Ascending aorta (tissue), 2 donors: ENCODE measurements around the gene ANKRD34A. TPM values are rescaled to one million over a fixed set of nuclear protein-coding genes. Genes with fewer than 3 reads are reported as not detected.
"Not testable (repeated sequence)": the region's sequence is repeated elsewhere in the genome, so short reads cannot be mapped to it uniquely, and the experiment has no call there.

Experiments
- DNase-seq, 2 donors: peaks; one replicate each; pipeline ENCODE4 v3.0.0-alpha.2; 2019; ENCODE audit warnings: low spot score in 2 of 2
- H3K27ac ChIP-seq, 2 donors: fragments of 200-600 bp; sonication (generic); one replicate each; pipeline ENCODE4 v1.5.1; 2016 to 2017; ENCODE audit warnings: mild to moderate bottlenecking in 1 of 2
- H3K27me3 ChIP-seq: fragments of 200-600 bp; sonication (generic); one replicate; pipeline ENCODE4 v1.5.1; 2017
- H3K36me3 ChIP-seq, 2 donors: fragments of 200-600 bp; sonication (generic); one replicate each; pipeline ENCODE4 v1.5.1; 2016
- H3K4me1 ChIP-seq, 2 donors: fragments of 200-600 bp; sonication (generic); one replicate each; pipeline ENCODE4 v1.5.1; 2016 to 2017; ENCODE audit warnings: mild to moderate bottlenecking in 1 of 2
- H3K4me3 ChIP-seq, 2 donors: fragments of 200-600 bp; sonication (generic); one replicate each; pipeline ENCODE4 v1.5.1; 2016 to 2017; ENCODE audit warnings: mild to moderate bottlenecking in 1 of 2
- H3K9me3 ChIP-seq, 2 donors: fragments of 200-600 bp; sonication (generic); one replicate each; pipeline ENCODE4 v1.5.1; 2016
- CTCF ChIP-seq, 3 experiments: fragments of 200-600 bp in 2 of 3; fragments of 450-650 bp in 1 of 3; sonication (generic) in 2 of 3; IDR thresholded peaks; one replicate each; pipeline ENCODE4 v1.5.1; 2016 to 2019; ENCODE audit warnings: antibody characterized with exemption in 3 of 3, mild to moderate bottlenecking in 1 of 3, moderate library complexity in 1 of 3
- intact Hi-C: fragments of 100-400 bp; cut with DNase I; formaldehyde crosslinking; loops from one replicate; pipeline ENCODE4 v1.15.1; 2023
- total RNA-seq: library from RNA; depleted of rRNA; stranded (reverse); fragments of >200 nt; gene quantifications from one replicate; pipeline ENCODE4 v1.1.0, GENCODE V29; 2016

The ANKRD34A gene
- total RNA-seq, 1 donor from 2014 or later, result 13.6 TPM

GRCh38 chr1:145935708-145936107, 28.7 kb downstream of the ANKRD34A start:
- Histone ChIP-seq H3K36me3 (peaks cover 45 to 56% of the 10 kb centered on the region in 2 donors), H3K27me3 (no peaks in the 10 kb centered on the region), H3K27ac (no peak overlapping the region), H3K4me3 (no peak overlapping the region), H3K4me1 (no peaks in the 10 kb centered on the region), H3K9me3 (no peaks in the 10 kb centered on the region)
- no peak for DNase-seq
- no peak for TF ChIP-seq CTCF (IDR thresholded peaks at IDR 0.05)
- intact Hi-C loops, result no loop called here

- H3K9me3 ChIP-seq, DNase-seq, H3K4me1 ChIP-seq, intact Hi-C loops, H3K4me3 ChIP-seq, H3K27ac ChIP-seq, H3K27me3 ChIP-seq: not testable (repeated sequence)
- peaks cover 40 to 56% of the 10 kb centered on the region in 2 donors for H3K36me3 ChIP-seq
Observed at GRCh38 chr1:145932522-145933009, 31.8 kb downstream of the ANKRD34A start.

GRCh38 chr1:145927916-145928643, 36.3 kb downstream of the ANKRD34A start:
- no peak for TF ChIP-seq CTCF (IDR thresholded peaks at IDR 0.05)
- Histone ChIP-seq H3K36me3 (peaks cover 13 to 24% of the 10 kb centered on the region in 2 donors), H3K9me3 (no peaks in the 10 kb centered on the region), H3K4me1 (peaks cover 6 to 12% of the 10 kb centered on the region in 2 donors), H3K4me3 (peak overlapping the region; percentile 70 to 73), H3K27ac (peak overlapping the region; percentile 97 to 98), H3K27me3 (no peaks in the 10 kb centered on the region)
- intact Hi-C loops, result loop anchor here (1.0 to 2.0 kb wide), 3 partner anchors 19 to 85 kb away; partner anchors contain the start of gene LIX1L
- no peak for DNase-seq

- peak; percentile 88 to 98 for DNase-seq
- H3K4me1 ChIP-seq, result peaks cover 6 to 12% of the 10 kb centered on the region in 2 donors
- H3K27ac ChIP-seq, result peak within 1 kb of the TSS; percentile 97 to 98
- peaks cover 13 to 19% of the 10 kb centered on the region in 2 donors for H3K36me3 ChIP-seq
- H3K9me3 ChIP-seq, result no peaks in the 10 kb centered on the region
- intact Hi-C loops, result loop anchor here (1.0 to 2.0 kb wide), 3 partner anchors 18 to 86 kb away; partner anchors contain the start of gene LIX1L
- peak; percentile 63 to 76 (median 68) for TF ChIP-seq CTCF (IDR thresholded peaks at IDR 0.05)
- H3K4me3 ChIP-seq, result peak within 1 kb of the TSS; percentile 70 to 73
- no peaks in the 10 kb centered on the region for H3K27me3 ChIP-seq
Observed at GRCh38 chr1:145927063-145927886, 37.1 kb downstream of the ANKRD34A start, which contains the start of gene RBM8A. RBM8A (minus strand) TSS chr1:145927484; CDS start chr1:145927426, 58 bp downstream.

GRCh38 chr1:145926686-145927062, 37.7 kb downstream of the ANKRD34A start:
- Histone ChIP-seq H3K27ac (peak overlapping the region; percentile 97 to 98), H3K4me1 (peaks cover 6 to 12% of the 10 kb centered on the region in 2 donors), H3K36me3 (peaks cover 13 to 19% of the 10 kb centered on the region in 2 donors), H3K4me3 (peak overlapping the region; percentile 70 to 73), H3K27me3 (no peaks in the 10 kb centered on the region), H3K9me3 (no peaks in the 10 kb centered on the region)
- intact Hi-C loops, result loop anchor here (1.0 to 2.0 kb wide), 3 partner anchors 17 to 86 kb away; partner anchors contain the start of gene LIX1L
- DNase-seq, result no peak
- TF ChIP-seq CTCF (IDR thresholded peaks at IDR 0.05), result no peak
